Activated effector memory CD4-positive, alpha-beta T cell treated with anti-CD3 and anti-CD28 coated beads, Interleukin-2, amount 50 U/mL, for 16 hours (primary cell): Measurements from ENCODE around the gene ZNF711.
"Not testable (repeated sequence)": the region's sequence is repeated elsewhere in the genome, so short reads cannot be mapped to it uniquely, and the experiment has no call there.

Experiments
- DNase-seq: peaks from one replicate; pipeline ENCODE4 v3.0.0-alpha.2; 2020

ZNF711 gene

DNA sequence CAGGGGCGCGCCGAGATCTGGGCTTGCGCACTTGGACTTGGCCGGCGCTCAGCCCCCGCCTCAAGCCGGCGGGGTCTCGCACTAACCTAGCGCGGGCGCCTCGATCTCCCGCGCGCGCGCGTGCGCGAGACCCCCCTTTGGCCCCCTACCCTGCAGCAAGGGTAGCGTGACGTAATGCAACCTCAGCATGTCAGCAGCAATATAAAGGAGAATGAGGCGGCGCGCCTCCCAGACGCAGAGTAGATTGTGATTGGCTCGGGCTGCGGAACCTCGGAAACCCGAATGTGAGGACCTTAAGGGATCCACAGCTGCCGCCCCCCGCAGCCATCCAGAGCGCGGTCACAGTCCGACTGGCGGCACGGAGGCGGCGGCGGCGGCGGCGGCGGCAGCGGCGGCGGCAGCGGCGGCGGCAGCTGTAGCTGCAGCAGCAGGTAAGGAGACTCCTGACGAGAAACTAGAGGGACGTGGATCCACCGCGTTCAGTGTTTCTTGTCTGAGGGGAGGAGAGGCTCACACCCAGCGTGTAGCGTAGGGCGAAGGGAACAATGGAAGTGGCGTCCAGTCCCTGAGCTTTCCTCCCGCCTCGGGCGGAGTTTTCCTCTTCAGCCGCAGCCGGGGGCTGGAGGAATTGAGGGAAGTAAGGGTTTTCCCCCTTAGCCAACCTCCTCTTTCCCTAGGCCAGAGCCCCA is at the start of gene ZNF711, which contains the start of gene SATL1:
Gene ZNF711 (plus strand): TSS at position 231 of the 689 bp plus-strand sequence. CDS start 3,582 bp downstream, outside the sequence.
Gene SATL1 (minus strand): TSS at position 19 of the 689 bp plus-strand sequence. CDS start 134,811 bp downstream, outside the sequence.
- peak; percentile 58 for DNase-seq

DNA sequence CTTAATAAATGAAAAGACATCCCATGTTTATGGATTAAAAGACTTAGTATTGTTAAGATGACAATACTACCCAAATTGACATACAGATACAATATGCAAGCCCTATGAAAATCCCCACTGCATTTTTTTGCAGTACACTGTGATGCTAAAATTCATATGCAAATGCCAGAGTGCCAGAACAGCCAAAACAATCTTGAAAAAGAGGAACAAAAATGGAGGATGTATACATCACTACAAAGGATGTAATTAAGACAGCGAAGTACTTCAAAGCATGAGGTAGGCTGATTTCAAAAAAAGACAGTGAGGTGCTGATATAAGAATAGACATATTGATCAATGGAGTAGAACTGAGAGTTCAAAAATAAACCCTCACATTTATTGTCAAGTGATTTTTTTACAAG is 47.5 kb upstream of the ZNF711 start:
- DNase-seq, result no peak

- DNase-seq, result no peak
These were observed 40.3 kb upstream of the ZNF711 start for GRCh38 chrX:85203461-85203970.

- no peak for DNase-seq
These were observed 29.8 kb upstream of the ZNF711 start for GRCh38 chrX:85213792-85214530.

DNA sequence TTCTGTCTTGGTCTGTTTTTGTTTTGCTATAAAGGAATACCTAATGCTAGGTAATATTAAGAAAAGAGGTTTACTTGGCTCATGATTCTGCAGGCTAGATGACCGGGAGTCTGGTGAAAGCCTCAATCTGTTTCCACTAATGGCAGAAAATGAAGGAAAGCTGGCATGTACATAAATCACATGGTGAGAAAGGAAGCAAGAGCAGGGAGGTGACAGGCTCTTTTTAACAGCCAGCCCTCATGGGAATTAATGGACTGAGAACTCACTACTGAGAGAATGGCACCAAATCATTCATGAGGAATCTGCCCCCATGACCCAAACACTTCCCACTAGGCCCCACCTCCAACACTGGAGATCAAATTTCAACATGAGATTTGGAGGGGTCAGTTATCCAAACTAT is 27.8 kb upstream of the ZNF711 start:
- no peak for DNase-seq

DNA sequence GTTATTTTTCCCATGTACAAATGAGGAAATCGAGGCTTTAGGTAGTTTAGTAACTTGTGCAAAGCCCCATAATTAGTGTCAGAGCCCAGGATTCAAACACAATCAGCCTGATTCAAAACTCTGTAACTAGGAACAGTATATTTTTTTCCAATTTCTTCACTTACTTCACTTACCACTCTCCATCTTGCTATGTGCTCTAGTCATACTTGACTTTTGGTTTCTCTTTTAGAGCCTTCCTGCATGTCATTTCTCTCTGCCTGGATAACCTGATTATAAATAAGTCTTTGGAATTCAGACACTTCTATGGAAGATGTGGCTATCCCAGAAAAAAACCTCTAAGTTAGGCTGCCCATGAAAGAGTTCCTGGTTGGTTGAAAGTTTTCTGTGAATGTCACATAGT is 22.4 kb upstream of the ZNF711 start:
- no peak for DNase-seq

- DNase-seq, result no peak
These were observed 20.4 kb upstream of the ZNF711 start for GRCh38 chrX:85223359-85223758.

GRCh38 chrX:85243155-85243554 is 636 bp upstream of the ZNF711 start:
- DNase-seq, result no peak

DNA sequence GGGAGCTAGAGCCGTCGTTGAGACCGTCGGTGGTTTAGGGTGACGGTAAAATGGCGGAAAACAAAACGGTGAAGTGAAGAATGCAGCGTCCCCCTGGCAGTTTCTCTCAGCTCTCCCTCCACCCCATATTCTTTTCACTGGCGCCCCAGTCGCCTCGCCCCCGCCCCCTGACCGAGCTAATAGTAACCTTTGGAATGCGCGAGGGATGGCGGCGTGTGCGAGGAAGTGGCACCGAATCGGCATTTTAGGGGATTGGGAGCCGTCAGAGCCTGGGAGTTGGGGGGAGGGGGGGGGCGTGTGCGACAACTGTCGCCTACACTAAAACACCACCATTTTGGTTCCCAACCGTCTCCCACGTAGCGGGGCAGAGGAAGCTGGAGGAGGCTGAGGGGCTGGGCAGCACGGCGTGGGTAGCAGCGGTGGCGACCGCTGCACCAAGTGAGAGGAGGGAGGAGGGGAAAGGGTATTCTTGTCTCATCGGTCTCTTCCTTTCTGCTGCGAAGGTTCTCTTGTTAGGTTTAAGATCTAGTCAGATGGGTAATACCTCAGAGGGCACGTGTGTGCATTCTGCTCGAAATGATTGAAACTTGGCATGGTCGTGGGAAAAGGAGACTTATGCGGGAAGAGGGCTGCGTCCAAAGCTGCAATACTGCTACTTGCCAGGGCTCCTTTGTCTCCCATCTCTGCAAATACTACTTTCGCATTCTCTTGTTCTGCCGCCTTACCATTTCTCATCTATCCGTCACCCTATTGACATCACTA is 840 bp downstream of the ZNF711 start:
- DNase-seq, result no peak

DNA sequence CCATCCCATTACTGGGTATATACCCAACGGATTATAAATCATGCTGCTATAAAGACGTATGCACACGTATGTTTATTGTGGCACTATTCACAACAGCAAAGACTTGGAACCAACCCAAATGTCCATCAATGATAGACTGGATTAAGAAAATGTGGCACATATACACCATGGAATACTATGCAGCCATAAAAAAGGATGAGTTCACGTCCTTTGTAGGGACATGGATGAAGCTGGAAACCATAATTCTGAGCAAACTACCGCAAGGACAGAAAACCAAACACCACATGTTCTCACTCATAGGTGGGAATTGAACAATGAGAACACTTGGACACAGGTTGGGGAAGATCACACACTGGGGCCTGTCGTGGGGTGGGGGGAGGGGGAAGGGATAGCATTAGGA is 41.5 kb downstream of the ZNF711 start:
- DNase-seq, result not testable (repeated sequence)

- no peak for DNase-seq
These were observed 45.4 kb downstream of the ZNF711 start for GRCh38 chrX:85288992-85289723.

DNA sequence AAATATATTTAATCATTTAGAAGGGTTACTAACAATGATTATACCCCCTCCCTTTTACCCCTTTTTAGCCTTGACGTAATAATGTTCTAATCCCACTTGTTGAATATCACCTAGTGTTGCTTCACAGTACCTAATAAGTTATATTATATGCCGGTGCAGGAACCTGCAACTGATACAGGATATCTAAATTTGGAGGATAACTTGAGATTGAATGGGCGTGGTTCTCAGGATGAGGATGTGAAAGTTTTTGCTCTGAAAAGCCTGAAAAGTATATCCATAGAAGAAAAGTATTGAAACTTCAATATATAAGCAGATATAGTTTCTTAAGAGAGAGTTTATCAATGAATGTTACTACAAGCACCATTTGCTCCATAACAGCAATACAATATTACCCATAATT is 59.8 kb downstream of the ZNF711 start:
- DNase-seq, result no peak

DNA sequence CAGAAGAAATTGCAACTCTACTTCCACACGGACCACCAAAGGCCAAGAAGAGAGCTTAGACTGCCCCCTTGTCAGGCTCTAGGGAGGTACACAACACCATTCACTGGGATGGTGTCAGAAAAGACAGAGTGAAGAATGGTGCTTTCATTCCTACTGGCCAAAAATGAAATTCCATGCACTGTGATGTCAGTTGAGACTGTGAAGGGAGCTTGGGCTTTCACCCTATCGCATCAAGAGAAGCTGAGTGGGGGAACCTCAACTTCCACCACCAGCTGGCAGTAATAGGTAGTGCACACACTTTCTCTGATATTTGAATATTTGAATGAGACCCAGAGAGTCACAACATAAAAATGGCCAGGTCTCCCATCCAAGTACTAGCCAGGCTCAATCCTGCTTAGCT is 65.9 kb downstream of the ZNF711 start:
- no peak for DNase-seq

DNA sequence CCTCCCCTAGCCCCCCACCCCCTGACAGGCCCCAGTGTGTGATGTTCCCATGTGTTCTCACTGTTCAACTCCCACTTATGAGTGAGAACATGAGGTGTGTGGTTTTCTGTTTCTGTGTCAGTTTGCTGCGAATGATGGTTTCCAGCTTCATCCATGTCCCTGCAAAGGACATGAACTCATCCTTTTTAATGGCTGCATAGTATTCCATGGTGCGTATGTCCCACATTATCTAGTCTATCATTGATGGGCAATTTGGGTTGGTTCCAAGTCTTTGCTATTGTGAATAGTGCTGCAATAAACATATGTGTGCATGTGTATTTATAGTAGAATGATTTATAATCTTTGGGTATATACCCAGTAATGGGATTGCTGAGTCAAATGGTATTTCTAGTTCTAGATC is 67.6 kb downstream of the ZNF711 start:
- DNase-seq, result not testable (repeated sequence)
